HepG2 (cell line): ENCODE results near the gene CTNNBL1. TPM values are rescaled to one million over a fixed set of nuclear protein-coding genes. Genes with fewer than 3 reads are reported as not detected.

Experiments
- AFF4 ChIP-seq: sonication (generic); formaldehyde crosslinking; IDR thresholded peaks from 2 replicates; pipeline ENCODE4 v1.4.0; 2020; ENCODE audit warnings: missing genetic modification reagents
- AGO2 ChIP-seq: fragments of 200-400 bp; formaldehyde crosslinking; optimal IDR thresholded peaks from 2 replicates; pipeline ENCODE3; 2017; ENCODE audit warnings: mild to moderate bottlenecking, low read depth, low read length, moderate library complexity
- HOXA7 ChIP-seq: sonication (generic); formaldehyde crosslinking; IDR thresholded peaks from 2 replicates; pipeline ENCODE4 v1.8.1; 2022; ENCODE audit warnings: mild to moderate bottlenecking, missing genetic modification reagents, moderate library complexity
- NFE2L1 ChIP-seq: sonication (generic); formaldehyde crosslinking; IDR thresholded peaks from 2 replicates; pipeline ENCODE4 v1.4.0; 2020; ENCODE audit warnings: missing genetic modification reagents, mild to moderate bottlenecking, borderline replicate concordance
- NR3C1 ChIP-seq: sonication (generic); formaldehyde crosslinking; IDR thresholded peaks from 2 replicates; pipeline ENCODE4 v1.4.0; 2020; ENCODE audit warnings: missing genetic modification reagents
- SIN3A ChIP-seq: IDR thresholded peaks from 2 replicates; pipeline ENCODE4 v1.6.1; 2011; ENCODE audit warnings: low read depth, mild to moderate bottlenecking, control low read depth, low read length, borderline replicate concordance
- TCF7 ChIP-seq: sonication (generic); IDR thresholded peaks from 2 replicates; pipeline ENCODE4 v1.6.1; 2016; ENCODE audit warnings: antibody characterized with exemption, low read depth
- ZNF839 ChIP-seq: sonication (generic); formaldehyde crosslinking; IDR thresholded peaks from 2 replicates; pipeline ENCODE4 v1.4.0; 2020; ENCODE audit warnings: missing genetic modification reagents, mild to moderate bottlenecking, borderline replicate concordance
- polyA plus RNA-seq, 8 experiments: library from polyadenylated mRNA; depleted of rRNA in 3 of 8; stranded (reverse) in 7 of 8; unstranded in 1 of 8; fragments of >200 nt; fragmentation: Illumina TruSeq in 4 of 8; extraction: Trizol in 4 of 8; gene quantifications; 2 replicates each; pipeline versions ENCODE4 v1.2.1 to v1.2.3, GENCODE V29; 2011 to 2016; ENCODE audit warnings: low read depth in 4 of 8, missing spikeins in 1 of 8, mixed read lengths in 1 of 8; ENCODE audit not compliant: insufficient read depth in 1 of 8
- total RNA-seq, 5 experiments: library from RNA; depleted of rRNA; stranded (reverse); fragments of >200 nt; fragmentation: Illumina TruSeq; extraction: Trizol; gene quantifications; 2 replicates each; pipeline ENCODE4 v1.2.3, GENCODE V29; 2016; ENCODE audit warnings: low read depth in 1 of 5
- TF ChIP-seq, protein P1 (sequence below), 2 experiments: sonication (generic) in 1 of 2; formaldehyde crosslinking in 1 of 2; IDR thresholded peaks; 2 replicates each; pipeline versions ENCODE4 v1.6.1 to v1.9.0; 2014 to 2022; ENCODE audit warnings: antibody characterized with exemption in 1 of 2, borderline replicate concordance in 1 of 2, inconsistent platforms in 1 of 2, low read depth in 1 of 2, missing genetic modification reagents in 1 of 2

The CTNNBL1 gene
- total and polyA plus RNA-seq, 2 of the 13 experiments (the other 11 are each of a cell fraction or from before 2014, with no cell fraction given): 49.3 to 94.6 TPM

DNA sequence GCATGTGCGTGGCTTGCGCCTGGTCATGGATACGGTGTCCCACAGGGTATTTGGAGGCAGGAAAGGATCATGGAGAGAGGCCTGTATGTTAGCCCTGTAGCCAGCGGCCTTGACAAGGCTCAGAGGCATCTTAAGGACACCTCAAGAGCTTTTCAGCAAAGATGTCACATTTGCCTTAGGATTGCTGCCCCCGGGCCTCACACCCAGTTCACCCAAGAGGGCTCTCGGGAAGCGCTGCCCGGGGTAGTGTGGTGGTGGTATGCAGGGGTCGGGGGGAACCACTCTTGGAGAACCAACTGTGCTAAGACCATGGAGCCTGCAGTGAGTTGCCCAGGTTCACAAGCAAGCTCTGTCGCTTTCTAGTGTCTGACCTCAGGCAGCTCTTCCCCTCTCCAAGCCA, 172.2 kb downstream of the CTNNBL1 start (continued):
- TF ChIP-seq, protein P1, sequence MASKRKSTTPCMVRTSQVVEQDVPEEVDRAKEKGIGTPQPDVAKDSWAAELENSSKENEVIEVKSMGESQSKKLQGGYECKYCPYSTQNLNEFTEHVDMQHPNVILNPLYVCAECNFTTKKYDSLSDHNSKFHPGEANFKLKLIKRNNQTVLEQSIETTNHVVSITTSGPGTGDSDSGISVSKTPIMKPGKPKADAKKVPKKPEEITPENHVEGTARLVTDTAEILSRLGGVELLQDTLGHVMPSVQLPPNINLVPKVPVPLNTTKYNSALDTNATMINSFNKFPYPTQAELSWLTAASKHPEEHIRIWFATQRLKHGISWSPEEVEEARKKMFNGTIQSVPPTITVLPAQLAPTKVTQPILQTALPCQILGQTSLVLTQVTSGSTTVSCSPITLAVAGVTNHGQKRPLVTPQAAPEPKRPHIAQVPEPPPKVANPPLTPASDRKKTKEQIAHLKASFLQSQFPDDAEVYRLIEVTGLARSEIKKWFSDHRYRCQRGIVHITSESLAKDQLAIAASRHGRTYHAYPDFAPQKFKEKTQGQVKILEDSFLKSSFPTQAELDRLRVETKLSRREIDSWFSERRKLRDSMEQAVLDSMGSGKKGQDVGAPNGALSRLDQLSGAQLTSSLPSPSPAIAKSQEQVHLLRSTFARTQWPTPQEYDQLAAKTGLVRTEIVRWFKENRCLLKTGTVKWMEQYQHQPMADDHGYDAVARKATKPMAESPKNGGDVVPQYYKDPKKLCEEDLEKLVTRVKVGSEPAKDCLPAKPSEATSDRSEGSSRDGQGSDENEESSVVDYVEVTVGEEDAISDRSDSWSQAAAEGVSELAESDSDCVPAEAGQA (IDR thresholded peaks at IDR 0.05; ENCODE audit: low read depth): no peak
- TF ChIP-seq, protein P1 (CRISPR knock-in tag; IDR thresholded peaks at IDR 0.05; ENCODE audit: borderline replicate concordance): no peak
- no peak for TF ChIP-seq TCF7
- TF ChIP-seq NR3C1 (CRISPR knock-in tag): no peak
- no peak for TF ChIP-seq HOXA7
- TF ChIP-seq SIN3A: no peak
- TF ChIP-seq AFF4 (CRISPR knock-in tag): no peak
- TF ChIP-seq ZNF839 (CRISPR knock-in tag): no peak
- TF ChIP-seq AGO2: no peak
- TF ChIP-seq NFE2L1: no peak
